Measurements from ENCODE around the gene CPT1B. TPM values are rescaled to one million over a fixed set of nuclear protein-coding genes. Genes with fewer than 3 reads are reported as not detected.

The CPT1B gene
- polyA plus RNA-seq, 1 experiment = 4.3 TPM

GRCh38 chr22:50584106-50585096 lies 6.2 kb upstream of the CPT1B start:
- CTCF ChIA-PET = no interaction called here
- TF ChIP-seq CTCF (IDR thresholded peaks at IDR 0.05; ENCODE audit: insufficient read depth, low read depth, low read length) = no peak
- Histone ChIP-seq H3K4me3 (ENCODE audit: low read depth, low read length) (no peak overlapping the region), H3K36me3 (ENCODE audit: control insufficient read depth, insufficient read depth, low read length) (peaks cover 3% of the 10 kb centered on the region), H3K27me3 (ENCODE audit: control insufficient read depth, insufficient read depth, low read length) (no peaks in the 10 kb centered on the region)
- POLR2A ChIA-PET = no interaction called here
- DNase-seq (ENCODE audit: low read depth) = no peak

GRCh38 chr22:50583294-50583861 lies 5.2 kb upstream of the CPT1B start:
- CTCF ChIA-PET = interaction anchor here (1.4 kb wide), 1 partner anchor 11 kb away, joined by 4 read pairs; no protein-coding TSS in a partner anchor

GRCh38 chr22:50582493-50583293 lies 4.5 kb upstream of the CPT1B start, which contains the start of gene CHKB:
Gene CHKB, minus strand, starts transcription at chr22:50582849. Its CDS starts 68 bp downstream, at chr22:50582781.
- peak; percentile 80 for DNase-seq (ENCODE audit: low read depth)
- Histone ChIP-seq H3K27me3 (ENCODE audit: control insufficient read depth, insufficient read depth, low read length) (no peaks in the 10 kb centered on the region), H3K36me3 (ENCODE audit: control insufficient read depth, insufficient read depth, low read length) (peaks cover 8% of the 10 kb centered on the region), H3K4me3 (ENCODE audit: low read depth, low read length) (peak within 1 kb of the TSS; percentile 83)
- CTCF ChIA-PET = interaction anchor here (1.2 to 2.2 kb wide), 3 partner anchors 11 to 57 kb away, joined by 3 to 9 read pairs (median 4); partner anchors contain the start of gene SCO2
- POLR2A ChIA-PET = no interaction called here
- no peak for TF ChIP-seq CTCF (IDR thresholded peaks at IDR 0.05; ENCODE audit: insufficient read depth, low read depth, low read length)

More at GRCh38 chr22:50583294-50583861, 5.2 kb upstream of the CPT1B start:
- no peak for DNase-seq (ENCODE audit: low read depth)
- Histone ChIP-seq H3K27me3 (ENCODE audit: control insufficient read depth, insufficient read depth, low read length) (no peaks in the 10 kb centered on the region), H3K36me3 (ENCODE audit: control insufficient read depth, insufficient read depth, low read length) (peaks cover 8% of the 10 kb centered on the region), H3K4me3 (ENCODE audit: low read depth, low read length) (peak overlapping the region; percentile 61)
- no peak for TF ChIP-seq CTCF (IDR thresholded peaks at IDR 0.05; ENCODE audit: insufficient read depth, low read depth, low read length)
- POLR2A ChIA-PET = no interaction called here

- Histone ChIP-seq H3K4me3 (ENCODE audit: low read depth, low read length) (peak overlapping the region; percentile 83), H3K36me3 (ENCODE audit: control insufficient read depth, insufficient read depth, low read length) (peaks cover 8% of the 10 kb centered on the region), H3K27me3 (ENCODE audit: control insufficient read depth, insufficient read depth, low read length) (no peaks in the 10 kb centered on the region)
- DNase-seq (ENCODE audit: low read depth) = no peak
- POLR2A ChIA-PET = no interaction called here
- no peak for TF ChIP-seq CTCF (IDR thresholded peaks at IDR 0.05; ENCODE audit: insufficient read depth, low read depth, low read length)
- CTCF ChIA-PET = interaction anchor here (1.1 to 2.2 kb wide), 4 partner anchors 10 to 56 kb away, joined by 3 to 9 read pairs (median 4); partner anchors contain the start of genes SCO2 and SYCE3
These were observed 3.8 kb upstream of the CPT1B start for GRCh38 chr22:50581950-50582492.

Data from BJ (cell line).